ENCODE data around the gene CAPN3. TPM values are rescaled to one million over a fixed set of nuclear protein-coding genes. Genes with fewer than 3 reads are reported as not detected.

Gene CAPN3
- total and polyA plus RNA-seq, 2 donors (not counting 3 experiments of a cell fraction or from before 2014, with no cell fraction given), result 2.2 to 3.7 TPM

DNA sequence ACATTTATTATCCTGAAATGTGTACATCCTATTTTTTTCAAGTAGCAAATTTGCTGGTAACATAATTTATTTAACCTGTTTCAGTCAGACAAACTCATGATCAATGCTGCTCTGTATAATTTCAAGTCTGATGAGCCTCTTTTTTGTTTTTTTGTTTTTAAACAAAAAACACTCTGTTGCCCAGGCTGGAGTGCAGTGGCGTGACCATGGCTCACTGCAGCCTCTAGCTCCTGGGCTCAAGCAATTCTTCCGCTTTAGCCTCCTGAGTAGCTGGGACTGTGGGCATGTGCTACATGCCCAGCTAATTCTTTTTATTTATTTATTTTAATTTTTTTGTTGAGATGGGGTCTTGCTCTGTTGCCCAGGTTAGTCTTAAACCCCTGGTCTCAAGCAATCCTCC lies 40.1 kb upstream of the CAPN3 start:
- CTCF ChIA-PET, result no interaction called here
- DNase-seq (ENCODE audit: low read depth, low spot score) (no peak), FAIRE-seq (no peak)
- no peaks in the 10 kb centered on the region for H3K27me3 ChIP-seq (ENCODE audit: control insufficient read depth in 2 of 2, insufficient read depth in 2 of 2, low read length in 2 of 2)
- BruUV-seq (replicated peaks), result no TSS peak
- TF ChIP-seq, protein P1, sequence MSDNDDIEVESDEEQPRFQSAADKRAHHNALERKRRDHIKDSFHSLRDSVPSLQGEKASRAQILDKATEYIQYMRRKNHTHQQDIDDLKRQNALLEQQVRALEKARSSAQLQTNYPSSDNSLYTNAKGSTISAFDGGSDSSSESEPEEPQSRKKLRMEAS (IDR thresholded peaks at IDR 0.05; ENCODE audit: insufficient read depth, insufficient read length), result no peak
- TF ChIP-seq JUN (IDR thresholded peaks at IDR 0.05; ENCODE audit: borderline replicate concordance, insufficient read depth, insufficient read length, low read depth), result no peak
- TF ChIP-seq POLR2AphosphoS5 (IDR thresholded peaks at IDR 0.05; ENCODE audit: insufficient read depth, low read depth, low read length), result no peak
- TF ChIP-seq MYC (IDR thresholded peaks at IDR 0.05; ENCODE audit: low read depth, low read length), result no peak
- TF ChIP-seq, protein P2, sequence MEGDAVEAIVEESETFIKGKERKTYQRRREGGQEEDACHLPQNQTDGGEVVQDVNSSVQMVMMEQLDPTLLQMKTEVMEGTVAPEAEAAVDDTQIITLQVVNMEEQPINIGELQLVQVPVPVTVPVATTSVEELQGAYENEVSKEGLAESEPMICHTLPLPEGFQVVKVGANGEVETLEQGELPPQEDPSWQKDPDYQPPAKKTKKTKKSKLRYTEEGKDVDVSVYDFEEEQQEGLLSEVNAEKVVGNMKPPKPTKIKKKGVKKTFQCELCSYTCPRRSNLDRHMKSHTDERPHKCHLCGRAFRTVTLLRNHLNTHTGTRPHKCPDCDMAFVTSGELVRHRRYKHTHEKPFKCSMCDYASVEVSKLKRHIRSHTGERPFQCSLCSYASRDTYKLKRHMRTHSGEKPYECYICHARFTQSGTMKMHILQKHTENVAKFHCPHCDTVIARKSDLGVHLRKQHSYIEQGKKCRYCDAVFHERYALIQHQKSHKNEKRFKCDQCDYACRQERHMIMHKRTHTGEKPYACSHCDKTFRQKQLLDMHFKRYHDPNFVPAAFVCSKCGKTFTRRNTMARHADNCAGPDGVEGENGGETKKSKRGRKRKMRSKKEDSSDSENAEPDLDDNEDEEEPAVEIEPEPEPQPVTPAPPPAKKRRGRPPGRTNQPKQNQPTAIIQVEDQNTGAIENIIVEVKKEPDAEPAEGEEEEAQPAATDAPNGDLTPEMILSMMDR (IDR thresholded peaks at IDR 0.05; ENCODE audit: extremely low read depth in 1 of 2, insufficient read depth in 1 of 2, low read depth in 1 of 2, low read length in 2 of 2), result no peak
- TF ChIP-seq FOS (IDR thresholded peaks at IDR 0.05; ENCODE audit: borderline replicate concordance, insufficient read depth, low read length), result no peak
- TF ChIP-seq EZH2 (IDR thresholded peaks at IDR 0.05; ENCODE audit: borderline replicate concordance, low read depth, low read length, severe bottlenecking), result no peak
- no peak for TF ChIP-seq GATA2 (IDR thresholded peaks at IDR 0.05; ENCODE audit: insufficient read depth, insufficient read length, low read depth, low read length)
- no peak for TF ChIP-seq POLR2A (IDR thresholded peaks at IDR 0.05; ENCODE audit: low read depth, low read length)
- POLR2A ChIA-PET, result no interaction called here
- no peak overlapping the region for H3K4me2 ChIP-seq (ENCODE audit: insufficient read depth, low read length)
- no peaks in the 10 kb centered on the region for H3K79me2 ChIP-seq (ENCODE audit: control insufficient read depth, insufficient read depth, low read length)
- intact Hi-C loops (cut with micrococcal nuclease) (no loop called here), dilution Hi-C loops (cut with MboI; ENCODE audit: extremely low pct_ligation_motif_present, low sequenced_read_pairs) (no loop called here)
- H2AFZ ChIP-seq (ENCODE audit: low read depth, low read length), result no peak overlapping the region
- H3K4me1 ChIP-seq (ENCODE audit: control insufficient read depth, extremely low read depth, insufficient read depth, low read length), result peaks cover 9% of the 10 kb centered on the region
- no peaks in the 10 kb centered on the region for H3K36me3 ChIP-seq (ENCODE audit: control insufficient read depth in 2 of 2, extremely low read depth in 1 of 2, insufficient read depth in 2 of 2, low read length in 2 of 2)
- H3K27ac ChIP-seq (ENCODE audit: insufficient read depth, low read depth, low read length), result no peak overlapping the region
- H3K4me3 ChIP-seq (replicated peaks in 1 of 3; ENCODE audit: insufficient read depth in 1 of 3, low read depth in 1 of 3, low read length in 3 of 3), result no peak overlapping the region
- no peaks in the 10 kb centered on the region for H3K9me3 ChIP-seq (replicated peaks; ENCODE audit: control insufficient read depth, insufficient read depth, low read length)
- H4K20me1 ChIP-seq (replicated peaks; ENCODE audit: control insufficient read depth, extremely low read depth, insufficient read depth, low read length), result no peaks in the 10 kb centered on the region
- H3K9me1 ChIP-seq (replicated peaks; ENCODE audit: control insufficient read depth, extremely low read depth, insufficient read depth, low read length), result no peaks in the 10 kb centered on the region
- H3K9ac ChIP-seq (replicated peaks; ENCODE audit: extremely low read depth, insufficient read depth, low read length), result no peak overlapping the region

All from endothelial cell of umbilical vein (primary cell).